HCT116 (cell line): ENCODE measurements around the gene SCP2. TPM values are rescaled to one million over a fixed set of nuclear protein-coding genes. Genes with fewer than 3 reads are reported as not detected.

Experiments
- ATAC-seq: fragments of 200-7000 bp; cut with Tn5 transposase; 2 replicates; pipeline ENCODE4 v1.9.1; 2020; ENCODE audit warnings: mild to moderate bottlenecking, moderate library complexity
- BruUV-seq: library from RNA; stranded (reverse); fragments of 400-500 nt; replicated peaks from 2 replicates; lab custom pipeline; 2021; lab: Mats Ljungman, UMichigan
- CTCF ChIA-PET: fragments of 300-600 bp; sonication (Branson Sonifier 250); formaldehyde crosslinking; loops from one replicate; lab custom pipeline; 2021; ENCODE audit warnings: antibody characterized with exemption; lab: Charles Lee
- POLR2A ChIA-PET: fragments of 300-600, 350-600 bp; sonication (Branson Sonifier 250); formaldehyde crosslinking; loops from one replicate; lab custom pipeline; 2021; ENCODE audit warnings: antibody characterized with exemption; lab: Charles Lee
- RAD21 ChIA-PET, 2 experiments: fragments of 300-600 bp; sonication (Branson Sonifier 250); formaldehyde crosslinking; loops; one replicate each; lab custom pipeline; 2023; ENCODE audit warnings: low total read pairs in 2 of 2; ENCODE audit not compliant: uncharacterized antibody in 2 of 2, unreplicated experiment in 2 of 2, low non-redundant PET in 1 of 2; lab: Charles Lee
- DNase-seq: peaks from one replicate; pipeline ENCODE4 v3.0.0-alpha.2; 2010; ENCODE audit warnings: low read depth, low spot score
- H2AFZ ChIP-seq: fragments of 200-600 bp; shearing (Covaris generic), sonication (generic); 2 replicates; pipeline ENCODE4 v1.6.1; 2017; ENCODE audit warnings: low read depth, mixed run types, mixed read lengths, antibody characterized with exemption, low read length; ENCODE audit not compliant: poor library complexity, severe bottlenecking
- H3K27ac ChIP-seq: 2 replicates; pipeline ENCODE4 v1.5.1; 2012; ENCODE audit warnings: low read depth, low read length
- H3K27me3 ChIP-seq: fragments of 200-600 bp; sonication (generic); 2 replicates; pipeline ENCODE4 v1.6.1; 2016; ENCODE audit warnings: mixed run types, low read length, mixed read lengths; ENCODE audit not compliant: insufficient read depth
- H3K36me3 ChIP-seq, 2 experiments: fragments of 200-500 bp in 1 of 2; fragments of 200-600 bp in 1 of 2; sonication (Bioruptor generic) in 1 of 2; sonication (generic) in 1 of 2; 2 replicates each; pipeline versions ENCODE4 v1.5.1 to v1.6.1; 2014 to 2016; ENCODE audit warnings: low read length in 2 of 2, inconsistent platforms in 1 of 2, mixed read lengths in 1 of 2, mixed run types in 1 of 2; ENCODE audit not compliant: insufficient read depth in 2 of 2, control insufficient read depth in 1 of 2
- H3K4me1 ChIP-seq, 2 experiments: fragments of 200-600 bp in 1 of 2; sonication (generic) in 1 of 2; 2 replicates each; pipeline versions ENCODE4 v1.5.1 to v1.6.1; 2012 to 2017; ENCODE audit warnings: low read length in 2 of 2, inconsistent platforms in 1 of 2, mild to moderate bottlenecking in 1 of 2, mixed read lengths in 1 of 2, mixed run types in 1 of 2, moderate library complexity in 1 of 2; ENCODE audit not compliant: insufficient read depth in 2 of 2, control insufficient read depth in 1 of 2
- H3K4me2 ChIP-seq: fragments of 200-600 bp; sonication (generic); 2 replicates; pipeline ENCODE4 v1.6.1; 2017; ENCODE audit warnings: mixed run types, low read length, mixed read lengths
- H3K4me3 ChIP-seq, 2 experiments: fragments of 200-600 bp in 1 of 2; sonication (generic) in 1 of 2; replicated peaks in 1 of 2; 2 replicates each; pipeline ENCODE4 v1.5.1; 2011 to 2016; ENCODE audit warnings: low read length in 2 of 2, control low read depth in 1 of 2, low read depth in 1 of 2, mild to moderate bottlenecking in 1 of 2, mixed read lengths in 1 of 2, mixed run types in 1 of 2
- H3K79me2 ChIP-seq: fragments of 200-600 bp; sonication (generic); 2 replicates; pipeline ENCODE4 v1.6.1; 2017; ENCODE audit warnings: mild to moderate bottlenecking, mixed run types, low read length, moderate library complexity, mixed read lengths; ENCODE audit not compliant: insufficient read depth
- H3K9ac ChIP-seq: fragments of 200-600 bp; sonication (generic); 2 replicates; pipeline ENCODE4 v1.6.1; 2016; ENCODE audit warnings: low read length, mixed read lengths
- H3K9me2 ChIP-seq: fragments of 200-600 bp; sonication (generic), shearing (Covaris generic); 2 replicates; pipeline ENCODE4 v1.6.1; 2017; ENCODE audit warnings: mixed run types, mild to moderate bottlenecking, moderate library complexity; ENCODE audit not compliant: insufficient read depth
- H3K9me3 ChIP-seq, 2 experiments: fragments of 200-500 bp in 1 of 2; fragments of 200-600 bp in 1 of 2; sonication (Bioruptor generic) in 1 of 2; sonication (generic) in 1 of 2; 2 replicates each; pipeline ENCODE4 v1.6.1; 2014 to 2017; ENCODE audit warnings: low read length in 2 of 2, mixed read lengths in 2 of 2, inconsistent platforms in 1 of 2, low read depth in 1 of 2, mild to moderate bottlenecking in 1 of 2, mixed run types in 1 of 2, moderate library complexity in 1 of 2; ENCODE audit not compliant: control insufficient read depth in 1 of 2, insufficient read depth in 1 of 2
- H4K20me1 ChIP-seq: fragments of 200-600 bp; sonication (generic), shearing (Covaris generic); 2 replicates; pipeline ENCODE4 v1.6.1; 2017; ENCODE audit warnings: mixed run types, mild to moderate bottlenecking, moderate library complexity; ENCODE audit not compliant: insufficient read depth
- ATF3 ChIP-seq: IDR thresholded peaks from 2 replicates; pipeline ENCODE4 v1.6.1; 2012
- CBX3 ChIP-seq: IDR thresholded peaks from 2 replicates; pipeline ENCODE4 v1.6.1; 2012; ENCODE audit warnings: low read depth
- CEBPB ChIP-seq: IDR thresholded peaks from 2 replicates; pipeline ENCODE4 v1.6.1; 2012; ENCODE audit warnings: low read depth
- ELF1 ChIP-seq: IDR thresholded peaks from 2 replicates; pipeline ENCODE4 v1.6.1; 2012; ENCODE audit warnings: low read depth, borderline replicate concordance
- EZH2 ChIP-seq: fragments of 200-600 bp; sonication (generic); IDR thresholded peaks from 2 replicates; pipeline ENCODE4 v1.6.1; 2017; ENCODE audit warnings: antibody characterized with exemption, mixed run types
- EZH2phosphoT487 ChIP-seq: fragments of 200-600 bp; IDR thresholded peaks from 2 replicates; pipeline ENCODE4 v1.6.1; 2018; ENCODE audit warnings: antibody characterized with exemption, borderline replicate concordance
- JUND ChIP-seq: IDR thresholded peaks from 2 replicates; pipeline ENCODE4 v1.6.1; 2012
- POLR2A ChIP-seq: IDR thresholded peaks from 2 replicates; pipeline ENCODE4 v1.7.0; 2011; ENCODE audit warnings: borderline replicate concordance; ENCODE audit not compliant: insufficient read depth, insufficient read length; ENCODE audit errors: extremely low read depth
- RAD21 ChIP-seq: IDR thresholded peaks from 2 replicates; pipeline ENCODE4 v1.6.1; 2012; ENCODE audit warnings: low read depth, mild to moderate bottlenecking
- SIN3A ChIP-seq: IDR thresholded peaks from 2 replicates; pipeline ENCODE4 v1.6.1; 2012; ENCODE audit warnings: low read depth
- SP1 ChIP-seq: IDR thresholded peaks from 2 replicates; pipeline ENCODE4 v1.6.1; 2012; ENCODE audit warnings: low read depth
- SRF ChIP-seq: IDR thresholded peaks from 2 replicates; pipeline ENCODE4 v1.6.1; 2012; ENCODE audit warnings: low read depth
- TCF7L2 ChIP-seq: IDR thresholded peaks from 2 replicates; pipeline ENCODE4 v1.7.0; 2011; ENCODE audit warnings: borderline replicate concordance, inconsistent platforms; ENCODE audit not compliant: insufficient read depth, insufficient read length; ENCODE audit errors: extremely low read depth
- ZFX ChIP-seq: fragments of 450-650 bp; IDR thresholded peaks from 2 replicates; pipeline ENCODE4 v1.6.1; 2017
- ZNF274 ChIP-seq: fragments of 200-500 bp; sonication (Bioruptor generic); IDR thresholded peaks from 2 replicates; pipeline ENCODE4 v1.6.1; 2014; ENCODE audit warnings: mild to moderate bottlenecking, low read depth, low read length, inconsistent platforms
- intact Hi-C: fragments of 100-400 bp; cut with micrococcal nuclease; formaldehyde crosslinking; loops from 2 replicates; pipeline ENCODE4 v1.10.0; 2022
- total RNA-seq: library from RNA; stranded (reverse); gene quantifications from one replicate; pipeline ENCODE4 v1.2.1, GENCODE V29; 2021; ENCODE audit not compliant: unreplicated experiment
- TF ChIP-seq, protein P1 (sequence below): IDR thresholded peaks from 2 replicates; pipeline ENCODE4 v1.6.1; 2011; ENCODE audit warnings: mild to moderate bottlenecking, low read length, moderate library complexity; ENCODE audit not compliant: insufficient replicate concordance; ENCODE audit errors: extremely low read depth
- TF ChIP-seq, protein P2 (sequence below), 3 experiments: fragments of 200-600 bp in 1 of 3; sonication (generic) in 1 of 3; IDR thresholded peaks in 2 of 3; conservative IDR thresholded peaks in 1 of 3; 2 replicates each; pipeline ENCODE4 v1.5.1; 2012 to 2017; ENCODE audit warnings: low read depth in 2 of 3, low read length in 2 of 3, antibody characterized with exemption in 1 of 3, borderline replicate concordance in 1 of 3, control low read depth in 1 of 3, mild to moderate bottlenecking in 1 of 3, mixed read lengths in 1 of 3, mixed run types in 1 of 3, moderate library complexity in 1 of 3; ENCODE audit not compliant: insufficient read depth in 1 of 3

Gene SCP2
- total RNA-seq, 1 experiment from 2014 or later: 62.0 TPM

DNA sequence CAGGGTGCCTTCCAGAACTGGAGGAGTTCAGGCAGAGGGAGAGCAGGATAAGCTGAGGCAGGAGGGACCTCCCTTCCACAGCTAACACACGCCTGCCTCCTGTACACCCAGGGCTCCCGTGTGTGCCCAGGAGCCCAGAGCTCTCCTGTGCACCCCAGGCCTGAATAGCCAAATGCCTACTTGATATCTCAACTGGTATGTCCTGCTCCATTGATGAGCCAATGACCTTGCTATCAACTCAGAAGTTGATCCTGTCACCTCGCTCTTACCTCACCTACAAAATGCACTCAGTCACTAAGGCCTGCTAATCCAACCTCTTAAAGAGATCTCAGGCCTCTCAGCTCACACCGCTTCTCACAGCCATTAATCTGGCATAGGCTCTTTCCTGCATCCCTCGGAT is 12.6 kb upstream of the SCP2 start:
- no peaks in the 10 kb centered on the region for H3K9me3 ChIP-seq
- ChIA-PET CTCF (no interaction called here), RAD21 (no interaction called here), POLR2A (no interaction called here)
- H4K20me1 ChIP-seq: no peaks in the 10 kb centered on the region
- H3K4me3 ChIP-seq: no peak overlapping the region
- no peaks in the 10 kb centered on the region for H3K9me2 ChIP-seq
- no peaks in the 10 kb centered on the region for H3K27me3 ChIP-seq
- DNase-seq (no peak), ATAC-seq (no peak)
- H3K27ac ChIP-seq: no peak overlapping the region
- H3K36me3 ChIP-seq: no peaks in the 10 kb centered on the region
- TF ChIP-seq CBX3 (no peak), ZFX (no peak), EZH2 (no peak), ATF3 (no peak), POLR2A (no peak), SIN3A (no peak), SP1 (no peak), SRF (no peak), ELF1 (no peak), ZNF274 (no peak), JUND (no peak), CEBPB (no peak), EZH2phosphoT487 (no peak), TCF7L2 (no peak), RAD21 (no peak)
- TF ChIP-seq, protein P1, sequence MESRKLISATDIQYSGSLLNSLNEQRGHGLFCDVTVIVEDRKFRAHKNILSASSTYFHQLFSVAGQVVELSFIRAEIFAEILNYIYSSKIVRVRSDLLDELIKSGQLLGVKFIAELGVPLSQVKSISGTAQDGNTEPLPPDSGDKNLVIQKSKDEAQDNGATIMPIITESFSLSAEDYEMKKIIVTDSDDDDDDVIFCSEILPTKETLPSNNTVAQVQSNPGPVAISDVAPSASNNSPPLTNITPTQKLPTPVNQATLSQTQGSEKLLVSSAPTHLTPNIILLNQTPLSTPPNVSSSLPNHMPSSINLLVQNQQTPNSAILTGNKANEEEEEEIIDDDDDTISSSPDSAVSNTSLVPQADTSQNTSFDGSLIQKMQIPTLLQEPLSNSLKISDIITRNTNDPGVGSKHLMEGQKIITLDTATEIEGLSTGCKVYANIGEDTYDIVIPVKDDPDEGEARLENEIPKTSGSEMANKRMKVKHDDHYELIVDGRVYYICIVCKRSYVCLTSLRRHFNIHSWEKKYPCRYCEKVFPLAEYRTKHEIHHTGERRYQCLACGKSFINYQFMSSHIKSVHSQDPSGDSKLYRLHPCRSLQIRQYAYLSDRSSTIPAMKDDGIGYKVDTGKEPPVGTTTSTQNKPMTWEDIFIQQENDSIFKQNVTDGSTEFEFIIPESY: no peak
- TF ChIP-seq, protein P2, sequence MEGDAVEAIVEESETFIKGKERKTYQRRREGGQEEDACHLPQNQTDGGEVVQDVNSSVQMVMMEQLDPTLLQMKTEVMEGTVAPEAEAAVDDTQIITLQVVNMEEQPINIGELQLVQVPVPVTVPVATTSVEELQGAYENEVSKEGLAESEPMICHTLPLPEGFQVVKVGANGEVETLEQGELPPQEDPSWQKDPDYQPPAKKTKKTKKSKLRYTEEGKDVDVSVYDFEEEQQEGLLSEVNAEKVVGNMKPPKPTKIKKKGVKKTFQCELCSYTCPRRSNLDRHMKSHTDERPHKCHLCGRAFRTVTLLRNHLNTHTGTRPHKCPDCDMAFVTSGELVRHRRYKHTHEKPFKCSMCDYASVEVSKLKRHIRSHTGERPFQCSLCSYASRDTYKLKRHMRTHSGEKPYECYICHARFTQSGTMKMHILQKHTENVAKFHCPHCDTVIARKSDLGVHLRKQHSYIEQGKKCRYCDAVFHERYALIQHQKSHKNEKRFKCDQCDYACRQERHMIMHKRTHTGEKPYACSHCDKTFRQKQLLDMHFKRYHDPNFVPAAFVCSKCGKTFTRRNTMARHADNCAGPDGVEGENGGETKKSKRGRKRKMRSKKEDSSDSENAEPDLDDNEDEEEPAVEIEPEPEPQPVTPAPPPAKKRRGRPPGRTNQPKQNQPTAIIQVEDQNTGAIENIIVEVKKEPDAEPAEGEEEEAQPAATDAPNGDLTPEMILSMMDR (IDR thresholded peaks at IDR 0.05 in 2 of 3, conservative IDR thresholded peaks at IDR 0.05 in 1 of 3; ENCODE audit: borderline replicate concordance in 1 of 3, insufficient read depth in 1 of 3, low read depth in 2 of 3, low read length in 2 of 3): no peak
- no peaks in the 10 kb centered on the region for H3K79me2 ChIP-seq
- H2AFZ ChIP-seq: no peak overlapping the region
- no TSS peak for BruUV-seq
- no peak overlapping the region for H3K4me2 ChIP-seq
- H3K9ac ChIP-seq: no peak overlapping the region
- peaks cover 0 to 6% of the 10 kb centered on the region in 2 experiments; a peak in 1 of 4 replicates for H3K4me1 ChIP-seq
- intact Hi-C loops: no loop called here
